ENCODE data around the gene STXBP2.

Gene STXBP2

DNA sequence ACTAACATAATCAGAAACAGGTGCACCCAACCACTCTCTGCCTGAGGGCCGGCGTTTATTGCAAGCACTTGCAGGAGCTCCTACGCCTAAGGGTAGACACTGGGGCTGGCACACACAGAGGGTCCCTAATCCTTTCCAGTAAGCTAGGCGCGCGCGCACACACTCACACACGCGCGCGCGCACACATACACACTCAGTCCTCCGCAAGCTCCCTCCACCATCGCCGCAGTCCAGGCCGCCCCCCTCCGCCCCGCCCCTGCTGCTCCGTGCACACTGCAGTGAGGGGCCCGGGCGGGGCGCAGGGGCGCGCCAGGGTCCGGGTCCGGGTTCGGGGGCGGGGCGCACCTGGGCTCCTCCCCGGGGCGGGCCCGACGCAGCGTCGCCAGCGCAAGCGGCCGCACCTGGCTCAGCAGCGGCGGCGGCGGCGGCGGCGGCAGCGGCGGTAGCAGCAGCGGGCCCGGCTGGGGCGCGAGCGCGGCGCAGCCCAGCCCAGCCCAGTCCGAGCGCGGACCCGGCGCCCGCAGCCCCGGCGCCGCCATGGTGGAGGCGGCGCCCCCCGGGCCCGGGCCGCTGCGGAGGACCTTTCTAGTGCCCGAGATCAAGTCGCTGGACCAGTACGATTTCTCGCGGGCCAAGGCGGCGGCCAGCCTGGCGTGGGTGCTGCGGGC is 41.3 kb upstream of the STXBP2 start, which contains the start of gene CAMSAP3 (continued):
- no peak for TF ChIP-seq ZNF184 (tag by site-specific recombination; IDR thresholded peaks at IDR 0.05)
- no peak for TF ChIP-seq ZNF302 (tag by site-specific recombination; IDR thresholded peaks at IDR 0.05; ENCODE audit: low read depth)
- TF ChIP-seq, protein P1, sequence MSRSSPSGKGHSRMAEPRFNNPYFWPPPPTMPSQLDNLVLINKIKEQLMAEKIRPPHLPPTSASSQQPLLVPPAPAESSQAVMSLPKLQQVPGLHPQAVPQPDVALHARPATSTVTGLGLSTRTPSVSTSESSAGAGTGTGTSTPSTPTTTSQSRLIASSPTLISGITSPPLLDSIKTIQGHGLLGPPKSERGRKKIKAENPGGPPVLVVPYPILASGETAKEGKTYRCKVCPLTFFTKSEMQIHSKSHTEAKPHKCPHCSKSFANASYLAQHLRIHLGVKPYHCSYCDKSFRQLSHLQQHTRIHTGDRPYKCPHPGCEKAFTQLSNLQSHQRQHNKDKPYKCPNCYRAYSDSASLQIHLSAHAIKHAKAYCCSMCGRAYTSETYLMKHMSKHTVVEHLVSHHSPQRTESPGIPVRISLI (tag by site-specific recombination; IDR thresholded peaks at IDR 0.05) = no peak
- TF ChIP-seq TCF7L2 (IDR thresholded peaks at IDR 0.05; ENCODE audit: borderline replicate concordance, low read depth, low read length) = no peak
- TF ChIP-seq, protein P2, sequence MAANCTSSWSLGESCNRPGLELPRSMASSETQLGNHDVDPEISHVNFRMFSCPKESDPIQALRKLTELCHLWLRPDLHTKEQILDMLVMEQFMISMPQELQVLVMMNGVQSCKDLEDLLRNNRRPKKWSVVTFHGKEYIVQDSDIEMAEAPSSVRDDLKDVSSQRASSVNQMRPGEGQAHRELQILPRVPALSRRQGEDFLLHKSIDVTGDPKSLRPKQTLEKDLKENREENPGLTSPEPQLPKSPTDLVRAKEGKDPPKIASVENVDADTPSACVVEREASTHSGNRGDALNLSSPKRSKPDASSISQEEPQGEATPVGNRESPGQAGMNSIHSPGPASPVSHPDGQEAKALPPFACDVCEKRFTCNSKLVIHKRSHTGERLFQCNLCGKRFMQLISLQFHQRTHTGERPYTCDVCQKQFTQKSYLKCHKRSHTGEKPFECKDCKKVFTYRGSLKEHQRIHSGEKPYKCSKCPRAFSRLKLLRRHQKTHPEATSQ (tag by site-specific recombination; IDR thresholded peaks at IDR 0.05) = no peak
- TF ChIP-seq, protein P3, sequence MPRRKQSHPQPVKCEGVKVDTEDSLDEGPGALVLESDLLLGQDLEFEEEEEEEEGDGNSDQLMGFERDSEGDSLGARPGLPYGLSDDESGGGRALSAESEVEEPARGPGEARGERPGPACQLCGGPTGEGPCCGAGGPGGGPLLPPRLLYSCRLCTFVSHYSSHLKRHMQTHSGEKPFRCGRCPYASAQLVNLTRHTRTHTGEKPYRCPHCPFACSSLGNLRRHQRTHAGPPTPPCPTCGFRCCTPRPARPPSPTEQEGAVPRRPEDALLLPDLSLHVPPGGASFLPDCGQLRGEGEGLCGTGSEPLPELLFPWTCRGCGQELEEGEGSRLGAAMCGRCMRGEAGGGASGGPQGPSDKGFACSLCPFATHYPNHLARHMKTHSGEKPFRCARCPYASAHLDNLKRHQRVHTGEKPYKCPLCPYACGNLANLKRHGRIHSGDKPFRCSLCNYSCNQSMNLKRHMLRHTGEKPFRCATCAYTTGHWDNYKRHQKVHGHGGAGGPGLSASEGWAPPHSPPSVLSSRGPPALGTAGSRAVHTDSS (tag by site-specific recombination; IDR thresholded peaks at IDR 0.05) = no peak
- TF ChIP-seq, protein P4, sequence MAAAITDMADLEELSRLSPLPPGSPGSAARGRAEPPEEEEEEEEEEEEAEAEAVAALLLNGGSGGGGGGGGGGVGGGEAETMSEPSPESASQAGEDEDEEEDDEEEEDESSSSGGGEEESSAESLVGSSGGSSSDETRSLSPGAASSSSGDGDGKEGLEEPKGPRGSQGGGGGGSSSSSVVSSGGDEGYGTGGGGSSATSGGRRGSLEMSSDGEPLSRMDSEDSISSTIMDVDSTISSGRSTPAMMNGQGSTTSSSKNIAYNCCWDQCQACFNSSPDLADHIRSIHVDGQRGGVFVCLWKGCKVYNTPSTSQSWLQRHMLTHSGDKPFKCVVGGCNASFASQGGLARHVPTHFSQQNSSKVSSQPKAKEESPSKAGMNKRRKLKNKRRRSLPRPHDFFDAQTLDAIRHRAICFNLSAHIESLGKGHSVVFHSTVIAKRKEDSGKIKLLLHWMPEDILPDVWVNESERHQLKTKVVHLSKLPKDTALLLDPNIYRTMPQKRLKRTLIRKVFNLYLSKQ (tag by site-specific recombination; IDR thresholded peaks at IDR 0.05; ENCODE audit: borderline replicate concordance) = no peak
- no peak for TF ChIP-seq ZNF266 (tag by site-specific recombination; IDR thresholded peaks at IDR 0.05; ENCODE audit: low read depth)
- TF ChIP-seq, protein P5, sequence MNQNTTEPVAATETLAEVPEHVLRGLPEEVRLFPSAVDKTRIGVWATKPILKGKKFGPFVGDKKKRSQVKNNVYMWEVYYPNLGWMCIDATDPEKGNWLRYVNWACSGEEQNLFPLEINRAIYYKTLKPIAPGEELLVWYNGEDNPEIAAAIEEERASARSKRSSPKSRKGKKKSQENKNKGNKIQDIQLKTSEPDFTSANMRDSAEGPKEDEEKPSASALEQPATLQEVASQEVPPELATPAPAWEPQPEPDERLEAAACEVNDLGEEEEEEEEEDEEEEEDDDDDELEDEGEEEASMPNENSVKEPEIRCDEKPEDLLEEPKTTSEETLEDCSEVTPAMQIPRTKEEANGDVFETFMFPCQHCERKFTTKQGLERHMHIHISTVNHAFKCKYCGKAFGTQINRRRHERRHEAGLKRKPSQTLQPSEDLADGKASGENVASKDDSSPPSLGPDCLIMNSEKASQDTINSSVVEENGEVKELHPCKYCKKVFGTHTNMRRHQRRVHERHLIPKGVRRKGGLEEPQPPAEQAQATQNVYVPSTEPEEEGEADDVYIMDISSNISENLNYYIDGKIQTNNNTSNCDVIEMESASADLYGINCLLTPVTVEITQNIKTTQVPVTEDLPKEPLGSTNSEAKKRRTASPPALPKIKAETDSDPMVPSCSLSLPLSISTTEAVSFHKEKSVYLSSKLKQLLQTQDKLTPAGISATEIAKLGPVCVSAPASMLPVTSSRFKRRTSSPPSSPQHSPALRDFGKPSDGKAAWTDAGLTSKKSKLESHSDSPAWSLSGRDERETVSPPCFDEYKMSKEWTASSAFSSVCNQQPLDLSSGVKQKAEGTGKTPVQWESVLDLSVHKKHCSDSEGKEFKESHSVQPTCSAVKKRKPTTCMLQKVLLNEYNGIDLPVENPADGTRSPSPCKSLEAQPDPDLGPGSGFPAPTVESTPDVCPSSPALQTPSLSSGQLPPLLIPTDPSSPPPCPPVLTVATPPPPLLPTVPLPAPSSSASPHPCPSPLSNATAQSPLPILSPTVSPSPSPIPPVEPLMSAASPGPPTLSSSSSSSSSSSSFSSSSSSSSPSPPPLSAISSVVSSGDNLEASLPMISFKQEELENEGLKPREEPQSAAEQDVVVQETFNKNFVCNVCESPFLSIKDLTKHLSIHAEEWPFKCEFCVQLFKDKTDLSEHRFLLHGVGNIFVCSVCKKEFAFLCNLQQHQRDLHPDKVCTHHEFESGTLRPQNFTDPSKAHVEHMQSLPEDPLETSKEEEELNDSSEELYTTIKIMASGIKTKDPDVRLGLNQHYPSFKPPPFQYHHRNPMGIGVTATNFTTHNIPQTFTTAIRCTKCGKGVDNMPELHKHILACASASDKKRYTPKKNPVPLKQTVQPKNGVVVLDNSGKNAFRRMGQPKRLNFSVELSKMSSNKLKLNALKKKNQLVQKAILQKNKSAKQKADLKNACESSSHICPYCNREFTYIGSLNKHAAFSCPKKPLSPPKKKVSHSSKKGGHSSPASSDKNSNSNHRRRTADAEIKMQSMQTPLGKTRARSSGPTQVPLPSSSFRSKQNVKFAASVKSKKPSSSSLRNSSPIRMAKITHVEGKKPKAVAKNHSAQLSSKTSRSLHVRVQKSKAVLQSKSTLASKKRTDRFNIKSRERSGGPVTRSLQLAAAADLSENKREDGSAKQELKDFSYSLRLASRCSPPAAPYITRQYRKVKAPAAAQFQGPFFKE (tag by site-specific recombination; IDR thresholded peaks at IDR 0.05; ENCODE audit: borderline replicate concordance) = no peak
- TF ChIP-seq ZNF350 (tag by site-specific recombination; IDR thresholded peaks at IDR 0.05) = no peak
- no peak for TF ChIP-seq ZNF544 (tag by site-specific recombination; IDR thresholded peaks at IDR 0.05)
- TF ChIP-seq, protein P6, sequence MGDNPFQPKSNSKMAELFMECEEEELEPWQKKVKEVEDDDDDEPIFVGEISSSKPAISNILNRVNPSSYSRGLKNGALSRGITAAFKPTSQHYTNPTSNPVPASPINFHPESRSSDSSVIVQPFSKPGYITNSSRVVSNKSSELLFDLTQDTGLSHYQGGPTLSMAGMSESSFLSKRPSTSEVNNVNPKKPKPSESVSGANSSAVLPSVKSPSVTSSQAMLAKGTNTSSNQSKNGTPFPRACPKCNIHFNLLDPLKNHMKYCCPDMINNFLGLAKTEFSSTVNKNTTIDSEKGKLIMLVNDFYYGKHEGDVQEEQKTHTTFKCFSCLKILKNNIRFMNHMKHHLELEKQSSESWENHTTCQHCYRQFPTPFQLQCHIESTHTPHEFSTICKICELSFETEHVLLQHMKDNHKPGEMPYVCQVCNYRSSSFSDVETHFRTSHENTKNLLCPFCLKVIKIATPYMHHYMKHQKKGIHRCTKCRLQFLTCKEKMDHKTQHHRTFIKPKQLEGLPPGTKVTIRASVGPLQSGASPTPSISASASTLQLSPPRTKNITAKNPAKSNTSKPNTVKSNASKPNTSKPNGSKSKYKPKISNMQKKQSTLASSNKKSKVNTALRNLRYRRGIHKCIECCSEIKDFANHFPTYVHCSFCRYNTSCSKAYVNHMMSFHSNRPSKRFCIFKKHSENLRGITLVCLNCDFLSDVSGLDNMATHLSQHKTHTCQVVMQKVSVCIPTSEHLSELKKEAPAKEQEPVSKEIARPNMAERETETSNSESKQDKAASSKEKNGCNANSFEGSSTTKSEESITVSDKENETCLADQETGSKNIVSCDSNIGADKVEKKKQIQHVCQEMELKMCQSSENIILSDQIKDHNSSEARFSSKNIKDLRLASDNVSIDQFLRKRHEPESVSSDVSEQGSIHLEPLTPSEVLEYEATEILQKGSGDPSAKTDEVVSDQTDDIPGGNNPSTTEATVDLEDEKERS (tag by site-specific recombination; IDR thresholded peaks at IDR 0.05) = no peak
- no peak for TF ChIP-seq ZNF394 (tag by site-specific recombination; IDR thresholded peaks at IDR 0.05; ENCODE audit: borderline replicate concordance)
- no peak for TF ChIP-seq REPIN1 (tag by site-specific recombination; IDR thresholded peaks at IDR 0.05; ENCODE audit: low read depth)
- no peak for TF ChIP-seq ZNF621 (tag by site-specific recombination; IDR thresholded peaks at IDR 0.05)
- no peak for TF ChIP-seq ZNF585B (tag by site-specific recombination; IDR thresholded peaks at IDR 0.05)
- TF ChIP-seq ZSCAN23 (tag by site-specific recombination; IDR thresholded peaks at IDR 0.05) = no peak
- no peak for TF ChIP-seq ZNF341 (tag by site-specific recombination; IDR thresholded peaks at IDR 0.05; ENCODE audit: low read depth)
- TF ChIP-seq ZNF837 (tag by site-specific recombination; IDR thresholded peaks at IDR 0.05) = no peak
- TF ChIP-seq ZNF19 (tag by site-specific recombination; IDR thresholded peaks at IDR 0.05; ENCODE audit: low read depth) = no peak
- TF ChIP-seq, protein P7, sequence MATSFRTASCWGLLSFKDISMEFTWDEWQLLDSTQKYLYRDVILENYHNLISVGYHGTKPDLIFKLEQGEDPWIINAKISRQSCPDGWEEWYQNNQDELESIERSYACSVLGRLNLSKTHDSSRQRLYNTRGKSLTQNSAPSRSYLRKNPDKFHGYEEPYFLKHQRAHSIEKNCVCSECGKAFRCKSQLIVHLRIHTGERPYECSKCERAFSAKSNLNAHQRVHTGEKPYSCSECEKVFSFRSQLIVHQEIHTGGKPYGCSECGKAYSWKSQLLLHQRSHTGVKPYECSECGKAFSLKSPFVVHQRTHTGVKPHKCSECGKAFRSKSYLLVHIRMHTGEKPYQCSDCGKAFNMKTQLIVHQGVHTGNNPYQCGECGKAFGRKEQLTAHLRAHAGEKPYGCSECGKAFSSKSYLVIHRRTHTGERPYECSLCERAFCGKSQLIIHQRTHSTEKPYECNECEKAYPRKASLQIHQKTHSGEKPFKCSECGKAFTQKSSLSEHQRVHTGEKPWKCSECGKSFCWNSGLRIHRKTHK (tag by site-specific recombination; IDR thresholded peaks at IDR 0.05) = no peak
- peak; percentile 54; the same call in 1 of the 2 replicates for TF ChIP-seq SP3 (tag by site-specific recombination; IDR thresholded peaks at IDR 0.05)
- no peak for TF ChIP-seq ZNF202 (tag by site-specific recombination; IDR thresholded peaks at IDR 0.05; ENCODE audit: borderline replicate concordance)
